Esophagus muscularis mucosa (tissue), 4 donors: ENCODE measurements around the gene RDX.

Source experiments
- EP300 ChIP-seq: sonication (generic); formaldehyde crosslinking; IDR thresholded peaks from one replicate; pipeline ENCODE4 v1.6.1; 2017; ENCODE audit warnings: antibody characterized with exemption
- POLR2A ChIP-seq: fragments of 450-650 bp; IDR thresholded peaks from one replicate; pipeline ENCODE4 v1.6.1; 2017; ENCODE audit warnings: antibody characterized with exemption, moderate library complexity, mild to moderate bottlenecking, low read depth
- TF ChIP-seq, protein P1 (sequence below), 3 experiments: fragments of 200-600 bp in 2 of 3; fragments of 450-650 bp in 1 of 3; sonication (generic) in 2 of 3; IDR thresholded peaks; one replicate each; pipeline ENCODE4 v1.5.1; 2017 to 2019; ENCODE audit warnings: antibody characterized with exemption in 3 of 3, mild to moderate bottlenecking in 2 of 3, moderate library complexity in 1 of 3

DNA sequence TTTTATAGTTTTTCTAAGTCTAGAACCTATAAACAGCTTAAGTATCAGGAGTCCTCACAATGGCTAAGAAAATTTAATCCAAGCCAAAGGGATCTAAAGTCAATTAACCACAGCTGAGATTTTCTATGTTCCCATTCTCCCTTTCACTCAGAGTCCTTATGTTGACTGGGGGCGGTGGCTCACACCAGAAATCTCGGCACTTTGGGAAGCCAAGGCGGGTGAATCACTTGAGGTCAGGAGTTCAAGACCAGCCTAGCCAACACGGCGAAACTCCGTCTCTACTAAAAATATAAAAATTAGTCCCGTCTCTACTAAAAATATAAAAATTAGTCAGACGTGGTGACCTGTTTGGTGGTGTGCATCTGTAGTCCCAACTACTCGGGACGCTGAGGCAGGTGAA lies 6.9 kb downstream of the RDX start:
- TF ChIP-seq, protein P1, sequence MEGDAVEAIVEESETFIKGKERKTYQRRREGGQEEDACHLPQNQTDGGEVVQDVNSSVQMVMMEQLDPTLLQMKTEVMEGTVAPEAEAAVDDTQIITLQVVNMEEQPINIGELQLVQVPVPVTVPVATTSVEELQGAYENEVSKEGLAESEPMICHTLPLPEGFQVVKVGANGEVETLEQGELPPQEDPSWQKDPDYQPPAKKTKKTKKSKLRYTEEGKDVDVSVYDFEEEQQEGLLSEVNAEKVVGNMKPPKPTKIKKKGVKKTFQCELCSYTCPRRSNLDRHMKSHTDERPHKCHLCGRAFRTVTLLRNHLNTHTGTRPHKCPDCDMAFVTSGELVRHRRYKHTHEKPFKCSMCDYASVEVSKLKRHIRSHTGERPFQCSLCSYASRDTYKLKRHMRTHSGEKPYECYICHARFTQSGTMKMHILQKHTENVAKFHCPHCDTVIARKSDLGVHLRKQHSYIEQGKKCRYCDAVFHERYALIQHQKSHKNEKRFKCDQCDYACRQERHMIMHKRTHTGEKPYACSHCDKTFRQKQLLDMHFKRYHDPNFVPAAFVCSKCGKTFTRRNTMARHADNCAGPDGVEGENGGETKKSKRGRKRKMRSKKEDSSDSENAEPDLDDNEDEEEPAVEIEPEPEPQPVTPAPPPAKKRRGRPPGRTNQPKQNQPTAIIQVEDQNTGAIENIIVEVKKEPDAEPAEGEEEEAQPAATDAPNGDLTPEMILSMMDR (IDR thresholded peaks at IDR 0.05): no peak
- TF ChIP-seq POLR2A (no peak), EP300 (no peak)
